SH-SY5Y (cell line): ENCODE measurements around the gene SCAND1.

ENCODE experiments used
- GATA2 ChIP-seq: IDR thresholded peaks from 2 replicates; pipeline ENCODE4 v1.6.1; 2011; ENCODE audit warnings: mild to moderate bottlenecking, low read depth, low read length
- GATA3 ChIP-seq: IDR thresholded peaks from 2 replicates; pipeline ENCODE4 v1.6.1; 2011; ENCODE audit warnings: low read depth, mild to moderate bottlenecking, low read length, moderate library complexity

GRCh38 chr20:35947489-35947888 is 6.8 kb downstream of the SCAND1 start:
- no peak for TF ChIP-seq GATA3
- TF ChIP-seq GATA2, result no peak
